Vagina (tissue), 2 donors: ENCODE data around the gene POLL. TPM values are rescaled to one million over a fixed set of nuclear protein-coding genes. Genes with fewer than 3 reads are reported as not detected.

Source experiments
- DNase-seq, 2 donors: peaks; one replicate each; pipeline ENCODE4 v3.0.0-alpha.2; 2017; ENCODE audit errors: extremely low spot score in 2 of 2
- H3K27ac ChIP-seq: fragments of 200-600 bp; sonication (generic); one replicate; pipeline ENCODE4 v1.5.1; 2019
- H3K27me3 ChIP-seq: fragments of 200-600 bp; sonication (generic); one replicate; pipeline ENCODE4 v1.5.1; 2019
- H3K36me3 ChIP-seq, 2 donors: fragments of 200-600 bp; sonication (generic); one replicate each; pipeline ENCODE4 v1.5.1; 2017 to 2019
- H3K4me1 ChIP-seq: fragments of 200-600 bp; sonication (generic); one replicate; pipeline ENCODE4 v1.5.1; 2019
- H3K4me3 ChIP-seq, 2 donors: fragments of 200-600 bp; sonication (generic); 1 replicate in 1 of 2; 2 replicates in 1 of 2; pipeline ENCODE4 v1.5.1; 2016 to 2019
- H3K9me3 ChIP-seq: fragments of 200-600 bp; sonication (generic); one replicate; pipeline ENCODE4 v1.5.1; 2019
- CTCF ChIP-seq, 3 experiments: fragments of 450-650 bp in 2 of 3; fragments of 200-600 bp in 1 of 3; sonication (generic) in 1 of 3; IDR thresholded peaks; one replicate each; pipeline ENCODE4 v1.5.1; 2017 to 2019; ENCODE audit warnings: antibody characterized with exemption in 3 of 3, mild to moderate bottlenecking in 2 of 3, moderate library complexity in 2 of 3
- POLR2A ChIP-seq, 2 donors: fragments of 450-650 bp; IDR thresholded peaks; one replicate each; pipeline ENCODE4 v1.6.1; 2017; ENCODE audit warnings: antibody characterized with exemption in 2 of 2, mild to moderate bottlenecking in 2 of 2, moderate library complexity in 2 of 2
- POLR2AphosphoS5 ChIP-seq, 2 donors: sonication (generic); formaldehyde crosslinking; IDR thresholded peaks; one replicate each; pipeline ENCODE4 v1.9.0; 2017; ENCODE audit warnings: antibody characterized with exemption in 2 of 2, mild to moderate bottlenecking in 2 of 2, low read depth in 1 of 2; ENCODE audit not compliant: insufficient read depth in 1 of 2
- intact Hi-C: fragments of 100-400 bp; cut with DNase I; formaldehyde crosslinking; loops from one replicate; pipeline ENCODE4 v1.15.1; 2023
- microRNA-seq: library from miRNA; unstranded; fragments of <30 nt; microRNA quantifications from one replicate; pipeline ENCODE4, GENCODE V29; 2017; ENCODE audit warnings: borderline number of aligned reads, borderline replicate concordance
- small RNA-seq: library from RNA; depleted of rRNA; stranded (forward); fragments of <200 nt; gene quantifications from one replicate; pipeline ENCODE3, GENCODE V24; 2016
- total RNA-seq: library from RNA; depleted of rRNA; stranded (reverse); fragments of >200 nt; gene quantifications from one replicate; pipeline ENCODE4 v1.2.3, GENCODE V29; 2016

The POLL gene
- total RNA-seq, 1 donor from 2014 or later: 21.1 TPM

GRCh38 chr10:101536800-101537199, 51.3 kb downstream of the POLL start:
- Histone ChIP-seq H3K4me3 (no peak overlapping the region), H3K9me3 (no peaks in the 10 kb centered on the region), H3K4me1 (no peaks in the 10 kb centered on the region), H3K27ac (no peak overlapping the region), H3K27me3 (no peaks in the 10 kb centered on the region), H3K36me3 (peaks cover 0 to 41% of the 10 kb centered on the region in 2 donors)
- no peak for DNase-seq
- TF ChIP-seq POLR2AphosphoS5 (IDR thresholded peaks at IDR 0.05; ENCODE audit: insufficient read depth in 1 of 2, low read depth in 1 of 2) (no peak), CTCF (IDR thresholded peaks at IDR 0.05) (peak in 1 of 3 experiments; percentile 17)
- intact Hi-C loops: no loop called here

- intact Hi-C loops: no loop called here
- TF ChIP-seq POLR2A (IDR thresholded peaks at IDR 0.05) (no peak), CTCF (IDR thresholded peaks at IDR 0.05) (no peak), POLR2AphosphoS5 (IDR thresholded peaks at IDR 0.05; ENCODE audit: insufficient read depth in 1 of 2, low read depth in 1 of 2) (no peak)
- Histone ChIP-seq H3K27me3 (no peaks in the 10 kb centered on the region), H3K4me3 (no peak overlapping the region), H3K27ac (no peak overlapping the region), H3K9me3 (no peaks in the 10 kb centered on the region), H3K4me1 (no peaks in the 10 kb centered on the region), H3K36me3 (peaks cover 0 to 49% of the 10 kb centered on the region in 2 donors)
- no peak for DNase-seq
Measured at GRCh38 chr10:101535949-101536348, 52.1 kb downstream of the POLL start.

- intact Hi-C loops: no loop called here
Measured at GRCh38 chr10:101529725-101530553, 58.1 kb downstream of the POLL start.

GRCh38 chr10:101529207-101529606, 58.9 kb downstream of the POLL start:
- Histone ChIP-seq H3K27me3 (no peaks in the 10 kb centered on the region), H3K4me1 (no peaks in the 10 kb centered on the region), H3K9me3 (no peaks in the 10 kb centered on the region), H3K27ac (no peak overlapping the region), H3K36me3 (peaks cover 0 to 26% of the 10 kb centered on the region in 2 donors), H3K4me3 (no peak overlapping the region)
- no peak for DNase-seq
- intact Hi-C loops: no loop called here
- TF ChIP-seq POLR2AphosphoS5 (IDR thresholded peaks at IDR 0.05; ENCODE audit: insufficient read depth in 1 of 2, low read depth in 1 of 2): no peak
- no peak for TF ChIP-seq POLR2A (IDR thresholded peaks at IDR 0.05)
- TF ChIP-seq CTCF (IDR thresholded peaks at IDR 0.05): no peak

More at GRCh38 chr10:101529725-101530553, 58.1 kb downstream of the POLL start:
- DNase-seq: no peak
- Histone ChIP-seq H3K9me3 (no peaks in the 10 kb centered on the region), H3K27me3 (no peaks in the 10 kb centered on the region), H3K4me1 (no peaks in the 10 kb centered on the region), H3K27ac (no peak overlapping the region), H3K36me3 (peaks cover 0 to 27% of the 10 kb centered on the region in 2 donors), H3K4me3 (no peak overlapping the region)
- TF ChIP-seq POLR2AphosphoS5 (IDR thresholded peaks at IDR 0.05; ENCODE audit: insufficient read depth in 1 of 2, low read depth in 1 of 2) (no peak), CTCF (IDR thresholded peaks at IDR 0.05) (no peak), POLR2A (IDR thresholded peaks at IDR 0.05) (no peak)

Small RNA genes lying within 50 kb of the gene (microRNA-seq; reads per million reads assigned to microRNA genes)
- not detected for gene MIR3158-1
- gene MIR3158-2: not detected

Small RNA genes lying within 50 kb of the gene (small RNA-seq; reads per million reads assigned to genes)
- gene MIR3158-1 (not detected), gene RNU6-1165P (not detected)

Other genes starting within 250 kb of the POLL start
- gene BTRC, start 234.1 kb downstream of the POLL start, total RNA-seq: 12.5 TPM
- gene DPCD, start 64 bp upstream of the POLL start, total RNA-seq: 13.8 TPM
- gene FBXW4, start 106.9 kb upstream of the POLL start, total RNA-seq: 49.6 TPM
- gene FGF8, start 187.9 kb upstream of the POLL start, total RNA-seq: not detected
- 39.5 TPM for gene NPM3, start 195.2 kb upstream of the POLL start, total RNA-seq
- gene OGA, start 230.2 kb upstream of the POLL start, total RNA-seq: 125 TPM